Loucy (cell line): ENCODE results near the gene RHOC.

Experiments
- H2AFZ ChIP-seq: fragments of 200-600 bp; sonication (generic); 2 replicates; pipeline ENCODE4 v1.6.0; 2016; ENCODE audit warnings: antibody characterized with exemption, mild to moderate bottlenecking, low read length, moderate library complexity
- H3F3A ChIP-seq: fragments of 200-600 bp; 2 replicates; pipeline ENCODE4 v1.6.0; 2016; ENCODE audit warnings: antibody characterized with exemption, low read depth, mild to moderate bottlenecking
- H3K27me3 ChIP-seq: fragments of 200-600 bp; sonication (generic); 2 replicates; pipeline ENCODE4 v1.6.1; 2014; ENCODE audit warnings: low read length, mild to moderate bottlenecking; ENCODE audit not compliant: insufficient read depth, poor library complexity, severe bottlenecking
- H3K36me3 ChIP-seq: fragments of 200-600 bp; sonication (generic); 2 replicates; pipeline ENCODE4 v1.6.1; 2016; ENCODE audit warnings: low read length; ENCODE audit not compliant: insufficient read depth
- H3K4me1 ChIP-seq: fragments of 200-600 bp; sonication (generic); 2 replicates; pipeline ENCODE4 v1.5.1; 2014; ENCODE audit warnings: low read length, mild to moderate bottlenecking; ENCODE audit not compliant: insufficient read depth, poor library complexity, severe bottlenecking
- H3K4me2 ChIP-seq: fragments of 200-600 bp; sonication (generic); 2 replicates; pipeline ENCODE4 v1.6.0; 2014; ENCODE audit warnings: antibody characterized with exemption, low read length, low read depth, mild to moderate bottlenecking; ENCODE audit not compliant: poor library complexity, severe bottlenecking
- H3K4me3 ChIP-seq: fragments of 200-600 bp; sonication (generic); 2 replicates; pipeline ENCODE4 v1.5.1; 2014; ENCODE audit warnings: low read length, mild to moderate bottlenecking, mixed read lengths; ENCODE audit not compliant: poor library complexity, severe bottlenecking
- H3K79me2 ChIP-seq: fragments of 200-600 bp; sonication (generic); 2 replicates; pipeline ENCODE4 v1.6.1; 2014; ENCODE audit warnings: low read length; ENCODE audit not compliant: insufficient read depth
- H3K9ac ChIP-seq: fragments of 200-600 bp; sonication (generic); 2 replicates; pipeline ENCODE4 v1.6.0; 2014; ENCODE audit warnings: mild to moderate bottlenecking, low read depth, low read length, moderate library complexity; ENCODE audit not compliant: poor library complexity, severe bottlenecking
- H3K9me2 ChIP-seq: fragments of 200-600 bp; sonication (generic); replicated peaks from 2 replicates; pipeline ENCODE4 v1.6.1; 2016; ENCODE audit warnings: low read depth, low read length, mixed read lengths
- H3K9me3 ChIP-seq: fragments of 200-600 bp; sonication (generic); 2 replicates; pipeline ENCODE4 v1.6.1; 2014; ENCODE audit warnings: mild to moderate bottlenecking, antibody characterized with exemption, low read length, low read depth; ENCODE audit not compliant: insufficient read depth
- H4K20me1 ChIP-seq: fragments of 200-600 bp; sonication (generic); 2 replicates; pipeline ENCODE4 v1.6.0; 2014; ENCODE audit warnings: antibody characterized with exemption, low read length, mild to moderate bottlenecking; ENCODE audit not compliant: insufficient read depth, poor library complexity, severe bottlenecking
- EZH2phosphoT487 ChIP-seq: fragments of 200-600 bp; IDR thresholded peaks from 2 replicates; pipeline ENCODE4 v1.6.1; 2018; ENCODE audit warnings: antibody characterized with exemption, mild to moderate bottlenecking, moderate library complexity, borderline replicate concordance
- TF ChIP-seq, protein P1 (sequence below): fragments of 200-600 bp; sonication (generic); conservative IDR thresholded peaks from 2 replicates; pipeline ENCODE4 v1.5.1; 2014; ENCODE audit warnings: mild to moderate bottlenecking, antibody characterized with exemption, low read length

The RHOC gene

DNA sequence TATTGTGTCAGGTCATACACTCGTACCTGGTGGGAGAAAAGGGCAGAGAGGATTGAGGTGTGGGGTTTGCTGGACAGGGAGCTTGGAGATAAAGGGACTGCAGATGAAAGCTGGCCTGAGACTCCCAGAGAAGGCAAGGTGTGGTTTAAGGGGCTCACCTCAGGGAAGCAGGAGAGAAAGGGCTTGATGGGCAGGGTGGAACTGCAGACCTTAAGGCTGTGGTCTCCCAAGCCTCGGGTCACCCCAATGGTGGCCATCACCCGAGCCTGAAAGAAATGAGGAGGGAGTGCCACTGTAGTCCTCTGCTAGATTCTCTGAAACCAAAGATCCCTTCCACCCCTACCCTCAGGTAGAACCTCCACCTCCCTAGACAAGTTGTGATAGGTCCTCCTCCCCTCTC, 3.7 kb upstream of the RHOC start:
- Histone ChIP-seq H3K4me1 (peaks cover 12% of the 10 kb centered on the region), H3K9ac (no peak overlapping the region), H3F3A (no peaks in the 10 kb centered on the region), H3K9me3 (no peaks in the 10 kb centered on the region), H3K79me2 (peaks cover 13% of the 10 kb centered on the region), H3K9me2 (no peaks in the 10 kb centered on the region), H3K27me3 (no peaks in the 10 kb centered on the region), H3K4me2 (no peak overlapping the region), H3K36me3 (no peaks in the 10 kb centered on the region), H4K20me1 (no peaks in the 10 kb centered on the region), H3K4me3 (no peak overlapping the region), H2AFZ (no peak overlapping the region)
- TF ChIP-seq, protein P1, sequence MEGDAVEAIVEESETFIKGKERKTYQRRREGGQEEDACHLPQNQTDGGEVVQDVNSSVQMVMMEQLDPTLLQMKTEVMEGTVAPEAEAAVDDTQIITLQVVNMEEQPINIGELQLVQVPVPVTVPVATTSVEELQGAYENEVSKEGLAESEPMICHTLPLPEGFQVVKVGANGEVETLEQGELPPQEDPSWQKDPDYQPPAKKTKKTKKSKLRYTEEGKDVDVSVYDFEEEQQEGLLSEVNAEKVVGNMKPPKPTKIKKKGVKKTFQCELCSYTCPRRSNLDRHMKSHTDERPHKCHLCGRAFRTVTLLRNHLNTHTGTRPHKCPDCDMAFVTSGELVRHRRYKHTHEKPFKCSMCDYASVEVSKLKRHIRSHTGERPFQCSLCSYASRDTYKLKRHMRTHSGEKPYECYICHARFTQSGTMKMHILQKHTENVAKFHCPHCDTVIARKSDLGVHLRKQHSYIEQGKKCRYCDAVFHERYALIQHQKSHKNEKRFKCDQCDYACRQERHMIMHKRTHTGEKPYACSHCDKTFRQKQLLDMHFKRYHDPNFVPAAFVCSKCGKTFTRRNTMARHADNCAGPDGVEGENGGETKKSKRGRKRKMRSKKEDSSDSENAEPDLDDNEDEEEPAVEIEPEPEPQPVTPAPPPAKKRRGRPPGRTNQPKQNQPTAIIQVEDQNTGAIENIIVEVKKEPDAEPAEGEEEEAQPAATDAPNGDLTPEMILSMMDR, result no peak
- TF ChIP-seq EZH2phosphoT487, result no peak

DNA sequence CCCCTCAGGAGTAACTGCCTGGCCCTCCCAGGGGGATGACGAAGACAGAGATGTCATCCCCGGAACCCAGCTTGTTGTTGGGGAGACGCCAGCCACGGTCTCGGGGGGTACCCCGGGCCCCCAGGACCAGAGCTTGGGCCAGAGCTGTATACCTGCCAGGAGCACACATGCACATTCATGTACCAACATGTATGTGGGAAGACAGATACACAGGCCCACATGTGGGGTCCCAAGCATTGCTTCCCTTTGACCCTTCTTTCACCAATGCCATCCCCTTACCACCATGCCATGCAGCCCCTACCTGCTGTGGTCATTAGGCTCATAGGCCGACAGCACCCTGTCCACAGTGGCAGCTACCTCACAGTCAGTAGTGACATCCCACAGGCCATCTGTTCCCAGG, 3.2 kb upstream of the RHOC start:
- TF ChIP-seq EZH2phosphoT487, result no peak
- TF ChIP-seq, protein P1, result no peak
- no peak overlapping the region for H3K9ac ChIP-seq

DNA sequence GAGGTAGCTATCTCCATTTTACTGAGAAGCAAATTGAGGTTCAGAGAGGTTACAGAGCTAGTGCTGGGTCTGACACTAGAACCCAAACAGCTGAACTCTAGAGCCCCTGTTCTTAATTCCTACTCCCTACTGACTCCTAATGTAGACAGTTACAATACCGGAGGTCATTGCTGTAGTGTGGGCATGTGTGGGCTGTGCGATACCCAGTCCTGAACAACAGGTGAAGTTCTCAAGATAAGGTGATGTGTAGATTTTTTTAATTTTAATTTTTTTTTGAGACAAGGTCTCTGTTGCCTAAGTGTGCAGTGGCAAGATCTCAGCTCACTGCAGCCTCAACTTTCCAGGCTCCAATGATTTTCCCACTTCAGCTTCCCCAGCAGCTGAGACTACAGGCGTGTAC, 1.6 kb upstream of the RHOC start:
- no peaks in the 10 kb centered on the region for H3K9me3 ChIP-seq
- no peaks in the 10 kb centered on the region for H3K9me2 ChIP-seq
- TF ChIP-seq EZH2phosphoT487, result no peak
- TF ChIP-seq, protein P1, result no peak
- H2AFZ ChIP-seq, result no peak overlapping the region
- H3K79me2 ChIP-seq, result peaks cover 34% of the 10 kb centered on the region
- H3F3A ChIP-seq, result no peaks in the 10 kb centered on the region
- H4K20me1 ChIP-seq, result peaks cover 8% of the 10 kb centered on the region
- H3K4me2 ChIP-seq, result no peak overlapping the region
- no peak overlapping the region for H3K9ac ChIP-seq
- H3K27me3 ChIP-seq, result no peaks in the 10 kb centered on the region
- peaks cover 24% of the 10 kb centered on the region for H3K4me1 ChIP-seq
- no peak overlapping the region for H3K4me3 ChIP-seq
- H3K36me3 ChIP-seq, result no peaks in the 10 kb centered on the region

More for the DNA sequence above, 3.2 kb upstream of the RHOC start:
- H3K9me2 ChIP-seq, result no peaks in the 10 kb centered on the region
- no peak overlapping the region for H3K4me2 ChIP-seq
- no peaks in the 10 kb centered on the region for H3K9me3 ChIP-seq
- no peaks in the 10 kb centered on the region for H4K20me1 ChIP-seq
- H3K4me3 ChIP-seq, result no peak overlapping the region
- H3K79me2 ChIP-seq, result peaks cover 18% of the 10 kb centered on the region
- no peaks in the 10 kb centered on the region for H3K36me3 ChIP-seq
- H3K27me3 ChIP-seq, result no peaks in the 10 kb centered on the region
- peaks cover 14% of the 10 kb centered on the region for H3K4me1 ChIP-seq
- no peaks in the 10 kb centered on the region for H3F3A ChIP-seq
- H2AFZ ChIP-seq, result no peak overlapping the region
